IMR-90 (cell line): ENCODE data around the gene SLX9. TPM values are rescaled to one million over a fixed set of nuclear protein-coding genes. Genes with fewer than 3 reads are reported as not detected.
A peak's percentile ranks its signal among the peaks of the same experiment; 100 is the strongest.

ENCODE experiments used
- ATAC-seq: fragments of 200-7000 bp; cut with Tn5 transposase; 2 replicates; pipeline ENCODE4 v1.9.1; 2020; ENCODE audit warnings: low read depth, mild to moderate bottlenecking, moderate library complexity
- BruUV-seq: library from RNA; stranded (reverse); fragments of 400-500 nt; replicated peaks from 2 replicates; lab custom pipeline; 2021; lab: Mats Ljungman, UMichigan
- CTCF ChIA-PET: fragments of 300-600 bp; formaldehyde crosslinking; extraction: SDS; loops from one replicate; lab custom pipeline; 2021; ENCODE audit warnings: antibody characterized with exemption; lab: Yijun Ruan, JAX
- POLR2A ChIA-PET: fragments of 300-600 bp; sonication (Branson Sonifier 250); formaldehyde crosslinking; loops from one replicate; lab custom pipeline; 2022; ENCODE audit warnings: antibody characterized with exemption; ENCODE audit not compliant: unreplicated experiment; lab: Charles Lee
- DNase-seq: peaks from one replicate; pipeline ENCODE4 v3.0.0; 2013
- H2AFZ ChIP-seq: replicated peaks from 2 replicates; pipeline ENCODE3; 2013; ENCODE audit warnings: low read length, mild to moderate bottlenecking; ENCODE audit not compliant: poor library complexity
- H2AK5ac ChIP-seq: 2 replicates; pipeline ENCODE4 v1.6.1; 2013; ENCODE audit warnings: low read depth, low read length, inconsistent platforms
- H2AK9ac ChIP-seq: replicated peaks from 2 replicates; pipeline ENCODE3; 2013; ENCODE audit warnings: mild to moderate bottlenecking, low read depth, low read length, moderate library complexity; ENCODE audit not compliant: poor library complexity
- H2BK120ac ChIP-seq: 2 replicates; pipeline ENCODE4 v1.6.1; 2013; ENCODE audit warnings: low read depth, low read length, inconsistent platforms
- H2BK15ac ChIP-seq: 3 replicates; pipeline ENCODE4 v1.6.1; 2013; ENCODE audit warnings: low read depth, low read length, inconsistent platforms
- H2BK20ac ChIP-seq: 2 replicates; pipeline ENCODE4 v1.6.1; 2013; ENCODE audit warnings: low read depth, mild to moderate bottlenecking, inconsistent platforms, low read length, moderate library complexity
- H2BK5ac ChIP-seq: 2 replicates; pipeline ENCODE4 v1.6.1; 2013; ENCODE audit warnings: mild to moderate bottlenecking, low read depth, low read length, inconsistent platforms; ENCODE audit not compliant: poor library complexity, severe bottlenecking
- H3K14ac ChIP-seq: replicated peaks from 2 replicates; pipeline ENCODE4 v1.6.1; 2013; ENCODE audit warnings: low read depth, low read length, inconsistent platforms
- H3K18ac ChIP-seq: 2 replicates; pipeline ENCODE4 v1.6.1; 2013; ENCODE audit warnings: low read depth, low read length, control low read depth
- H3K23ac ChIP-seq: 2 replicates; pipeline ENCODE4 v1.6.1; 2013; ENCODE audit warnings: low read depth, low read length, inconsistent platforms
- H3K27ac ChIP-seq: 2 replicates; pipeline ENCODE4 v1.5.1; 2013; ENCODE audit warnings: mild to moderate bottlenecking, control low read depth, low read length; ENCODE audit not compliant: insufficient read depth
- H3K27me3 ChIP-seq: 2 replicates; pipeline ENCODE4 v1.6.1; 2013; ENCODE audit warnings: low read length; ENCODE audit not compliant: control insufficient read depth, insufficient read depth
- H3K36me3 ChIP-seq: 2 replicates; pipeline ENCODE4 v1.6.1; 2013; ENCODE audit warnings: low read length, mixed read lengths; ENCODE audit not compliant: control insufficient read depth, insufficient read depth
- H3K4ac ChIP-seq: 2 replicates; pipeline ENCODE4 v1.6.1; 2013; ENCODE audit warnings: low read depth, low read length, inconsistent platforms
- H3K4me1 ChIP-seq: 2 replicates; pipeline ENCODE4 v1.6.1; 2013; ENCODE audit warnings: low read length, mixed read lengths; ENCODE audit not compliant: control insufficient read depth, insufficient read depth
- H3K4me2 ChIP-seq: 2 replicates; pipeline ENCODE4 v1.6.1; 2013; ENCODE audit warnings: low read depth, mild to moderate bottlenecking, control low read depth, low read length, moderate library complexity
- H3K4me3 ChIP-seq: 2 replicates; pipeline ENCODE4 v1.5.1; 2013; ENCODE audit warnings: low read depth, mild to moderate bottlenecking, control low read depth, low read length, moderate library complexity; ENCODE audit not compliant: insufficient read depth
- H3K56ac ChIP-seq: 2 replicates; pipeline ENCODE4 v1.6.1; 2013; ENCODE audit warnings: low read length, inconsistent platforms; ENCODE audit not compliant: insufficient read depth; ENCODE audit errors: extremely low read depth
- H3K79me1 ChIP-seq, 2 experiments: 2 replicates each; pipeline ENCODE4 v1.6.1; 2013; ENCODE audit warnings: low read length in 2 of 2, inconsistent platforms in 1 of 2, low read depth in 1 of 2
- H3K9ac ChIP-seq: 2 replicates; pipeline ENCODE4 v1.6.1; 2013; ENCODE audit warnings: low read depth, low read length, control low read depth
- H3K9me1 ChIP-seq: 2 replicates; pipeline ENCODE4 v1.6.1; 2013; ENCODE audit warnings: low read length, inconsistent platforms; ENCODE audit not compliant: insufficient read depth
- H3K9me3 ChIP-seq: 2 replicates; pipeline ENCODE4 v1.6.1; 2013; ENCODE audit warnings: low read length; ENCODE audit not compliant: control insufficient read depth, insufficient read depth
- H4K20me1 ChIP-seq: 2 replicates; pipeline ENCODE4 v1.6.1; 2013; ENCODE audit warnings: low read length, inconsistent platforms; ENCODE audit not compliant: insufficient read depth
- H4K5ac ChIP-seq: 2 replicates; pipeline ENCODE4 v1.6.1; 2013; ENCODE audit warnings: mild to moderate bottlenecking, low read depth, low read length, control low read depth
- H4K8ac ChIP-seq, 2 experiments: 2 replicates each; pipeline ENCODE4 v1.6.1; 2013; ENCODE audit warnings: low read depth in 2 of 2, low read length in 2 of 2, control low read depth in 1 of 2, inconsistent platforms in 1 of 2
- H4K91ac ChIP-seq: 2 replicates; pipeline ENCODE4 v1.6.1; 2013; ENCODE audit warnings: low read depth, low read length, inconsistent platforms; ENCODE audit not compliant: insufficient read depth
- CEBPB ChIP-seq: IDR thresholded peaks from 2 replicates; pipeline ENCODE4 v1.6.1; 2012; ENCODE audit warnings: low read depth, low read length, improper control_type of control experiment
- CHD1 ChIP-seq: IDR thresholded peaks from 2 replicates; pipeline ENCODE4 v1.6.1; 2012; ENCODE audit warnings: low read depth, low read length, improper control_type of control experiment
- CTCF ChIP-seq: conservative IDR thresholded peaks from 2 replicates; pipeline ENCODE4 v1.5.1; 2012; ENCODE audit warnings: mild to moderate bottlenecking, low read depth, low read length, improper control_type of control experiment
- ELK1 ChIP-seq: fragments of 150-350 bp; IDR thresholded peaks from 2 replicates; pipeline ENCODE4 v1.6.1; 2016; ENCODE audit warnings: low read depth, mild to moderate bottlenecking, low read length, moderate library complexity, borderline replicate concordance
- FOS ChIP-seq: fragments of 150-350 bp; IDR thresholded peaks from 2 replicates; pipeline ENCODE4 v1.6.1; 2016; ENCODE audit warnings: low read depth, low read length
- MAFK ChIP-seq: IDR thresholded peaks from 2 replicates; pipeline ENCODE4 v1.6.1; 2012; ENCODE audit warnings: low read depth, low read length, improper control_type of control experiment
- MAZ ChIP-seq: IDR thresholded peaks from 2 replicates; pipeline ENCODE4 v1.6.1; 2012; ENCODE audit warnings: low read depth, mild to moderate bottlenecking, low read length, improper control_type of control experiment, moderate library complexity, borderline replicate concordance
- MXI1 ChIP-seq: IDR thresholded peaks from 2 replicates; pipeline ENCODE4 v1.6.1; 2012; ENCODE audit warnings: low read depth, mild to moderate bottlenecking, low read length, moderate library complexity, borderline replicate concordance
- NFE2L2 ChIP-seq: fragments of 150-350 bp; IDR thresholded peaks from 2 replicates; pipeline ENCODE4 v1.6.1; 2016; ENCODE audit warnings: low read depth, mild to moderate bottlenecking, low read length
- RAD21 ChIP-seq: IDR thresholded peaks from 2 replicates; pipeline ENCODE4 v1.6.1; 2012; ENCODE audit warnings: low read length, improper control_type of control experiment
- RCOR1 ChIP-seq: IDR thresholded peaks from 2 replicates; pipeline ENCODE4 v1.6.1; 2012; ENCODE audit warnings: mild to moderate bottlenecking, low read length, improper control_type of control experiment; ENCODE audit not compliant: insufficient replicate concordance
- RFX5 ChIP-seq: IDR thresholded peaks from 2 replicates; pipeline ENCODE4 v1.8.0; 2012; ENCODE audit warnings: low read depth, mild to moderate bottlenecking, low read length, moderate library complexity
- WGBS, 2 experiments: methylation state at CpG; one replicate each; pipeline versions ENCODE4 v1.1.5 to v1.1.7; 2013; ENCODE audit warnings: missing lambda C conversion rate in 2 of 2; ENCODE audit not compliant: insufficient read length in 1 of 2; ENCODE audit errors: extremely low coverage in 2 of 2; 5-methylcytosine and 5-hydroxymethylcytosine counted together
- dilution Hi-C: fragments of 300-500 bp; cut with HindIII; formaldehyde crosslinking; loops from one replicate; pipeline ENCODE4 v1.14.3; 2018; ENCODE audit warnings: low sequenced_read_pairs; ENCODE audit not compliant: unreplicated experiment
- in situ Hi-C: fragments of 300-500 bp; cut with MboI; formaldehyde crosslinking; loops from 3 replicates; pipeline ENCODE4 v1.14.3; 2019; ENCODE audit warnings: low sequenced_read_pairs, inconsistent platforms, mixed read lengths
- intact Hi-C: fragments of 100-400 bp; cut with micrococcal nuclease; formaldehyde crosslinking; loops from 2 replicates; pipeline ENCODE4 v1.10.0; 2022
- polyA plus RNA-seq, 3 experiments: library from polyadenylated mRNA; depleted of rRNA; stranded (reverse); fragments of >200 nt; gene quantifications; 2 replicates each; pipeline ENCODE4 v1.2.3, GENCODE V29; 2012; ENCODE audit warnings: low replicate concordance in 1 of 3
- total RNA-seq: library from RNA; depleted of rRNA; stranded (reverse); fragments of >200 nt; gene quantifications from 2 replicates; pipeline ENCODE4 v1.2.3, GENCODE V29; 2012

The SLX9 gene
- total and polyA plus RNA-seq, 2 of the 4 experiments (the other 2 are of a cell fraction) = 10.4 to 21.7 TPM

DNA sequence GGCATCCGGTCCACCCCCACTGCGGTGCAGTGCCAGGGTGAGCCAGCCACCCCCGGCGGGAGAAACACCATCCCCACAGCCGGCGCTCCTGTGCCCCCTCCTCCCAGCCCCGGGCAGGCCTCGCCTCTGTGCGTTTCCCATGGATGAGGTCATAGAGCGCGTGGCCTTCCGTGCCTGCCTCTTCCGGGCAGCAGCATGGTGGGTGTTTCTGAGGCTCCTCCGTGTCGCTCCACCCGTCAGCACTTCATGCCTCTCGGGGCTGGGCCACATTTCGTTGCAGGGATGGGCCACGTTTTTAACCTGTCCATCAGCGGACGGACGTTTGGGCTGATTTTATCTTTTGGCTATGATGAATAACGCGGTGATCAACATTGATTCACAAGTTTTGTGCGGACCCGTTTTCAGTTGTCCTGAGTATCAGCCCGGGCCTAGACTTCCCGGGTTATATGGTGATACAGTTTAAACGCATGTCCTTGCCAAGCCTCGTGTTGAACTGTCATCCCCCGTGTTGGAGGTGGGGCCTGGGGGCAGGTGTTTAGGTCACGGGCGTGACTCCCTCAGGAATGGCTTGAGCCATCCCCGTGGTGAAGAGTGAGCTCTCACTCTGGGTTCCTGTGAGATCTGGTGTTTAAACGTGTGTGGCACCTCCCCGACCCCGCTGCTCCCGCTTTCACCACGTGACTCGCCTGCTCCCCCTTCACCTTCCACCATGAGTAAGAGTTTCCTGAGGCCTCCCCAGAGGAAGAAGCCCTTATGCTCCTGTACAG lies 64.8 kb downstream of the SLX9 start (continued):
- no peak for TF ChIP-seq ELK1
- no peak for TF ChIP-seq FOS

DNA sequence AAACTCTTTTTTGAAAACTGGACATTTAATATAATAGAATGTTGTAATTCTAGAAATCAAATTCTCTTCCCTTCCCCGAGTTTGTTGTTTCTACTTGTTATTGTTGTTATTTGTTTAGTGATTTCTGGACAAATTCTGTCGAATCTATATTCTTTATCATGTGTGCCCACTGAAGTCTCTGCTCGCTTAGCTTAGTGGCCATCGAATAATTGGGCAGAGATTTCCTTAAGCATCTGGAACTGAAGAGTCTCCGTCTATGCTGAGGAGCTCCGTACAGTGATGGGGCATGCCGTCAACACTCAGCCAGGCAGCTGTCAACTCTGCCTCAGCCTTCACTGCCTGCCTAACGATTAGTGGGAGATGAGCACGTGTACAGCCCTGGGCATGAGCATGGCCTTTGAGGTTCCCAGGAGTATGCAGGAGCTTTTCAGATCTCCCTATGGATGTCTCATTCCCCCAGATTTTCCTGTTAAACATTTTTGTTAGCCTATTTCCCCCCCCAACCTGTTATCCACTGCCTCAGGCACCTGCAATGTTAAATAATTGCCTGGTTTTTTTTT lies 66.8 kb downstream of the SLX9 start:
- Histone ChIP-seq H3K18ac (no peak overlapping the region), H2AK9ac (no peak overlapping the region), H2BK20ac (no peak overlapping the region), H3K4me2 (no peak overlapping the region), H3K9ac (no peak overlapping the region), H4K5ac (no peak overlapping the region), H2BK15ac (no peak overlapping the region), H4K91ac (no peak overlapping the region; the same call in 1 of the 2 replicates), H3K23ac (no peak overlapping the region), H3K14ac (no peak overlapping the region), H2AK5ac (peak overlapping the region; percentile 27; the same call in 1 of the 2 replicates), H2BK120ac (no peak overlapping the region), H3K9me3 (peaks cover 14% of the 10 kb centered on the region), H2AFZ (no peak overlapping the region), H3K79me1 (peaks cover 1 to 3% of the 10 kb centered on the region in 2 experiments; a peak in 2 of 4 replicates), H3K36me3 (no peaks in the 10 kb centered on the region), H4K20me1 (no peaks in the 10 kb centered on the region), H3K27me3 (peaks cover 2% of the 10 kb centered on the region; the same call in 1 of the 2 replicates), H3K4me3 (no peak overlapping the region), H3K4me1 (peaks cover 5% of the 10 kb centered on the region), H3K9me1 (peaks cover 4% of the 10 kb centered on the region; the same call in 1 of the 2 replicates), H4K8ac (no peak overlapping the region), H3K27ac (no peak overlapping the region), H2BK5ac (no peak overlapping the region), H3K4ac (no peak overlapping the region), H3K56ac (no peak overlapping the region)
- ChIA-PET CTCF (no interaction called here), POLR2A (no interaction called here)
- BruUV-seq = no TSS peak
- 100% methylated on average over 2 of the region's 9 CpGs; no CpG with 5 or more reads in 1 of the 2 experiments for WGBS, 2 experiments
- in situ Hi-C loops (no loop called here), dilution Hi-C loops (no loop called here), intact Hi-C loops (no loop called here)
- no peak for DNase-seq
- TF ChIP-seq MAZ = no peak
- TF ChIP-seq MAFK = no peak
- no peak for TF ChIP-seq CTCF
- no peak for TF ChIP-seq MXI1
- no peak for TF ChIP-seq RFX5
- TF ChIP-seq RAD21 = no peak
- TF ChIP-seq NFE2L2 = no peak
- no peak for TF ChIP-seq CHD1
- no peak for TF ChIP-seq RCOR1
- no peak for TF ChIP-seq CEBPB
- ATAC-seq = no peak
